HepG2 (cell line): Measurements from ENCODE around the gene SS18L1. TPM values are rescaled to one million over a fixed set of nuclear protein-coding genes. Genes with fewer than 3 reads are reported as not detected.

Experiments
- ARNTL ChIP-seq: sonication (generic); formaldehyde crosslinking; IDR thresholded peaks from 2 replicates; pipeline ENCODE4 v1.4.0; 2020; ENCODE audit warnings: mild to moderate bottlenecking, missing genetic modification reagents
- ATF7-NPFF ChIP-seq: sonication (generic); formaldehyde crosslinking; IDR thresholded peaks from 2 replicates; pipeline ENCODE4 v1.8.1; 2023; ENCODE audit warnings: mild to moderate bottlenecking, low read depth, missing genetic modification reagents, moderate library complexity
- BCL6 ChIP-seq: IDR thresholded peaks from 2 replicates; pipeline ENCODE4 v1.6.1; 2016; ENCODE audit warnings: missing genetic modification reagents, missing compliant biosample characterization
- DZIP1 ChIP-seq: sonication (generic); formaldehyde crosslinking; IDR thresholded peaks from 2 replicates; pipeline ENCODE4 v1.5.0; 2020; ENCODE audit warnings: mild to moderate bottlenecking, missing genetic modification reagents
- FOXO1 ChIP-seq: sonication (generic); formaldehyde crosslinking; IDR thresholded peaks from 2 replicates; pipeline ENCODE4 v1.4.0; 2020; ENCODE audit warnings: missing genetic modification reagents
- HNF4A ChIP-seq: sonication (generic); formaldehyde crosslinking; IDR thresholded peaks from 2 replicates; pipeline ENCODE4 v1.4.0; 2020; ENCODE audit warnings: missing genetic modification reagents
- HNRNPUL1 ChIP-seq: fragments of 200-400 bp; formaldehyde crosslinking; IDR thresholded peaks from 2 replicates; pipeline ENCODE4 v1.6.1; 2017; ENCODE audit warnings: low read depth, mild to moderate bottlenecking, low read length, moderate library complexity
- KDM4B ChIP-seq: sonication (generic); formaldehyde crosslinking; IDR thresholded peaks from 2 replicates; pipeline ENCODE4 v1.4.0; 2020; ENCODE audit warnings: missing genetic modification reagents
- KLF6 ChIP-seq: IDR thresholded peaks from 2 replicates; pipeline ENCODE4 v1.8.0; 2016; ENCODE audit warnings: missing biosample characterization, missing genetic modification reagents
- KLF9 ChIP-seq: IDR thresholded peaks from 2 replicates; pipeline ENCODE4 v1.6.1; 2016; ENCODE audit warnings: low read depth
- MAFF ChIP-seq: IDR thresholded peaks from 2 replicates; pipeline ENCODE4 v1.6.1; 2011; ENCODE audit warnings: low read depth, low read length, improper control_type of control experiment
- NFE2 ChIP-seq: sonication (generic); formaldehyde crosslinking; IDR thresholded peaks from 2 replicates; pipeline ENCODE4 v1.4.0; 2020; ENCODE audit warnings: missing genetic modification reagents
- PAWR ChIP-seq: sonication (generic); formaldehyde crosslinking; IDR thresholded peaks from 2 replicates; pipeline ENCODE4 v1.4.0; 2020; ENCODE audit warnings: missing genetic modification reagents, mild to moderate bottlenecking, borderline replicate concordance
- PHF5A ChIP-seq: IDR thresholded peaks from one replicate; pipeline ENCODE4 v1.6.1; 2018; ENCODE audit warnings: low read depth, missing genetic modification reagents; ENCODE audit not compliant: unreplicated experiment
- RFX1 ChIP-seq: fragments of 450-650 bp; IDR thresholded peaks from 2 replicates; pipeline ENCODE4 v1.6.1; 2017
- SRSF4 ChIP-seq: fragments of 200-400 bp; formaldehyde crosslinking; IDR thresholded peaks from one replicate; pipeline ENCODE4 v1.6.1; 2018; ENCODE audit warnings: mild to moderate bottlenecking, low read depth, low read length, moderate library complexity; ENCODE audit not compliant: poor library complexity, severe bottlenecking
- TSC22D2 ChIP-seq: sonication (generic); formaldehyde crosslinking; IDR thresholded peaks from 2 replicates; pipeline ENCODE4 v1.5.1; 2020; ENCODE audit warnings: missing genetic modification reagents, mild to moderate bottlenecking, borderline replicate concordance
- UBTF ChIP-seq: sonication (generic); formaldehyde crosslinking; IDR thresholded peaks from 2 replicates; pipeline ENCODE4 v1.4.0; 2020; ENCODE audit warnings: mild to moderate bottlenecking, missing genetic modification reagents
- YEATS4 ChIP-seq: sonication (generic); formaldehyde crosslinking; IDR thresholded peaks from 2 replicates; pipeline ENCODE4 v1.4.0; 2020; ENCODE audit warnings: missing genetic modification reagents, borderline replicate concordance
- ZNF281 ChIP-seq: sonication (generic); formaldehyde crosslinking; IDR thresholded peaks from 2 replicates; pipeline ENCODE4 v1.4.0; 2020; ENCODE audit warnings: missing genetic modification reagents, borderline replicate concordance
- ZNF674 ChIP-seq: sonication (generic); formaldehyde crosslinking; IDR thresholded peaks from 2 replicates; pipeline ENCODE4 v1.5.0; 2020; ENCODE audit warnings: low read depth, mild to moderate bottlenecking, missing genetic modification reagents
- ZNF761 ChIP-seq: sonication (generic); formaldehyde crosslinking; conservative IDR thresholded peaks from 2 replicates; pipeline ENCODE4 v1.4.0; 2020; ENCODE audit warnings: mild to moderate bottlenecking, missing genetic modification reagents
- ZNF850 ChIP-seq: sonication (generic); formaldehyde crosslinking; conservative IDR thresholded peaks from 2 replicates; pipeline ENCODE4 v1.9.0; 2021; ENCODE audit warnings: mild to moderate bottlenecking, missing genetic modification reagents
- polyA plus RNA-seq, 8 experiments: library from polyadenylated mRNA; depleted of rRNA in 3 of 8; stranded (reverse) in 7 of 8; unstranded in 1 of 8; fragments of >200 nt; fragmentation: Illumina TruSeq in 4 of 8; extraction: Trizol in 4 of 8; gene quantifications; 2 replicates each; pipeline versions ENCODE4 v1.2.1 to v1.2.3, GENCODE V29; 2011 to 2016; ENCODE audit warnings: low read depth in 4 of 8, missing spikeins in 1 of 8, mixed read lengths in 1 of 8; ENCODE audit not compliant: insufficient read depth in 1 of 8
- total RNA-seq, 5 experiments: library from RNA; depleted of rRNA; stranded (reverse); fragments of >200 nt; fragmentation: Illumina TruSeq; extraction: Trizol; gene quantifications; 2 replicates each; pipeline ENCODE4 v1.2.3, GENCODE V29; 2016; ENCODE audit warnings: low read depth in 1 of 5

SS18L1 gene
- total and polyA plus RNA-seq, 2 of the 13 experiments (the other 11 are each of a cell fraction or from before 2014, with no cell fraction given), result 17.8 to 27.6 TPM

GRCh38 chr20:62143081-62143956, at the start of gene SS18L1, which contains the start of gene PSMA7 (continued):
- TF ChIP-seq UBTF (CRISPR knock-in tag) (peak; percentile 85; the same call in 1 of the 2 replicates), BCL6 (peak; percentile 53), ZNF674 (CRISPR knock-in tag) (0 out of 2 replicates have a peak, but pooled peaks have one; percentile 73), TSC22D2 (CRISPR knock-in tag) (peak; percentile 74), SRSF4 (no peak), PAWR (CRISPR knock-in tag) (no peak), RFX1 (no peak), NFE2 (CRISPR knock-in tag) (no peak), ZNF281 (CRISPR knock-in tag) (peak; percentile 42; the same call in 1 of the 2 replicates), PHF5A (CRISPR knock-in tag) (no peak), ZNF761 (CRISPR knock-in tag) (peak; percentile 89; the same call in 1 of the 2 replicates), MAFF (no peak), KLF9 (CRISPR knock-in tag) (no peak), KDM4B (CRISPR knock-in tag) (peak; percentile 82; the same call in 1 of the 2 replicates), YEATS4 (peak; percentile 93), HNRNPUL1 (no peak), DZIP1 (CRISPR knock-in tag) (peak; percentile 29; the same call in 1 of the 2 replicates), ARNTL (CRISPR knock-in tag) (peak; percentile 38; the same call in 1 of the 2 replicates), FOXO1 (no peak), ATF7-NPFF (CRISPR knock-in tag) (peak; percentile 80), HNF4A (no peak), KLF6 (CRISPR knock-in tag) (peak; percentile 77), ZNF850 (CRISPR knock-in tag) (no peak)
